ENCODE results near the gene ZNF28. TPM values are rescaled to one million over a fixed set of nuclear protein-coding genes. Genes with fewer than 3 reads are reported as not detected.
A peak's percentile ranks its signal among the peaks of the same experiment; 100 is the strongest.
"Not testable (repeated sequence)": the region's sequence is repeated elsewhere in the genome, so short reads cannot be mapped to it uniquely, and the experiment has no call there.

Gene ZNF28
- polyA plus RNA-seq (2012; rRNA removed), result 4.8 and 6.5 TPM in 2 replicates
- polyA plus RNA-seq (2012; cell fraction: cytosol; rRNA removed), result 5.8 and 6.8 TPM in 2 replicates
- 1.9 and 4.2 TPM in 2 replicates for polyA plus RNA-seq (2012; cell fraction: nucleus; rRNA removed)

DNA sequence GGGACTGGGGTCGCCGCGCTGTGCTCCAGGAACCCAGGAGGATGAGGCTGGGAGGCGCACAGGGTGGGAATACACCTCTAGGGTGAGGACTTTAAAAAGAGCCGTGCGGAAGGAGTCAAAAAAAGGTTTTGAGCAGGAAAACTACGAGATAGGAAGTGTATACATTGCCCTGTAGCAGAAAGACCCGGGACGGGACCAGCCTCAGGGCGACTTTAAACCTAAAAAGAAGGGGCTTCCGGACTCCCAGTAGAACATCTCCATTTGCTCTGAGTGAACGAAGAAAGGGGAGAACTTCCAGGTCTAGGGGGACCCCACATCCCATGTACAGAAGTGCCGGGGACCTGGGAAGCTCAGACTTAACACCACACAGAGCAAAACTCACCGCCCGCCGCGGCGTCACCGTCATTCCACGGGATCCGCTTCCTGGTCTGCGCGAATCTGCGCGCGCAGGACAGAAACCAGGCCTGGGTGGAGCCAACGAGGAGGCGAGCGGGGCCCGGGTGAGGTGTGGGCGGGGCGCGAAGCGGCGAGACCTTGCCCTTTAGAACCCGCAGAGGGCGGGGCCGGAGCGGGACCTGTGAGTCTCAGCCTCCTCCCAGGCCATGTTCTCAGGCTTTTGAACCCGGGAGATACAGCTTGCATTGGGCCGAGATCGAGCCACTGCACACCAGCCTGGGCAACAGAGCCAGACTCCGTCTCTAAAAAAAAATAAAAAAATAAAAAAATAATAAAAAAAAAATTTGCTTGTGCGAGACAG is at the start of gene ZNF28:
TSS of gene ZNF28 (minus strand) at position 430 of the 757 bp plus-strand sequence. CDS start 3,675 bp downstream, outside the sequence.
- H3K27ac ChIP-seq (ENCODE audit: low read depth in 2 of 2, low read length in 1 of 2); CTCF ChIA-PET; H4K20me1 ChIP-seq (ENCODE audit: insufficient read depth); H3K79me2 ChIP-seq (ENCODE audit: insufficient read depth); H3K4me1 ChIP-seq (ENCODE audit: control insufficient read depth in 1 of 2, insufficient read depth in 2 of 2, low read depth in 1 of 2, low read length in 1 of 2); H3K9me2 ChIP-seq; H3K9me3 ChIP-seq; H3F3A ChIP-seq (replicated peaks; ENCODE audit: insufficient read depth); H3K27me3 ChIP-seq (ENCODE audit: insufficient read depth): not testable (repeated sequence)
- TF ChIP-seq MXI1 (IDR thresholded peaks at IDR 0.05; ENCODE audit: low read depth, low read length) (peak; percentile 65), ELF1 (IDR thresholded peaks at IDR 0.05) (peak; percentile 75), NRF1 (IDR thresholded peaks at IDR 0.05; ENCODE audit: low read depth, low read length) (peak; percentile 55; the same call in 1 of the 2 replicates)
- Histone ChIP-seq H3K36me3 (replicated peaks in 1 of 2; ENCODE audit: control insufficient read depth in 1 of 2, insufficient read depth in 2 of 2, low read length in 1 of 2) (peaks cover 2 to 13% of the 10 kb centered on the region in 2 experiments), H2AFZ (ENCODE audit: low read depth) (peak within 1 kb of the TSS; percentile 86; the same call in 1 of the 2 replicates), H3K9ac (peak within 1 kb of the TSS; percentile 65), H3K4me3 (ENCODE audit: low read depth in 2 of 2, low read length in 1 of 2) (peak within 1 kb of the TSS; percentile 56 to 74), H3K4me2 (peak within 1 kb of the TSS; percentile 85)
- POLR2A ChIA-PET, result interaction anchor here (0.6 to 1.0 kb wide), 2 partner anchors 34 to 172 kb away, joined by 3 read pairs; no protein-coding TSS in a partner anchor
- peak; percentile 71 for DNase-seq
- 5% methylated on average over 18 of the region's 44 CpGs for WGBS (ENCODE audit: low lambda C conversion rate)

DNA sequence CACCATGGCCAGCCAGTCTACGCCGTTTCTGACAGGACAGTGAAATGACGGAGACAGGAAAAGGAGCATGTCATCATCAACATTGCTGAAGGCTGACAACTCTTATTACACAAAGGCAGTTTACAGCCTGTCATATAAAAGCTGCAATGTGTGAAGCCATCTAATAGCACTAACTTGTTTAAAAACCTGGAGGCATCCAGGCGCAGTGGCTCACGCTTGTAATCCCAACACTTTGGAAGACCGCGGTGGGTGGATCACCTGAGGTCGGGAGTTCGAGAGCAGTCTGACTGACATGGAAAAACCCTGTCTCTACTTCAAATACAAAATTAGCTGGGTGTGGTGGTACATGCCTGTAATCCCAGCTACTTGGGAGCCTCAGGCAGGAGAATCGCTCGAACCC is 46.6 kb upstream of the ZNF28 start:
- H3K27ac ChIP-seq (ENCODE audit: low read depth in 2 of 2, low read length in 1 of 2); H2AFZ ChIP-seq (ENCODE audit: low read depth); H4K20me1 ChIP-seq (ENCODE audit: insufficient read depth); H3K4me1 ChIP-seq (ENCODE audit: control insufficient read depth in 1 of 2, insufficient read depth in 2 of 2, low read depth in 1 of 2, low read length in 1 of 2); CTCF ChIA-PET; DNase-seq; H3K9me2 ChIP-seq; H3K9me3 ChIP-seq; H3K36me3 ChIP-seq (replicated peaks in 1 of 2; ENCODE audit: control insufficient read depth in 1 of 2, insufficient read depth in 2 of 2, low read length in 1 of 2); H3F3A ChIP-seq (replicated peaks; ENCODE audit: insufficient read depth); H3K9ac ChIP-seq; H3K27me3 ChIP-seq (ENCODE audit: insufficient read depth); H3K79me2 ChIP-seq (ENCODE audit: insufficient read depth); H3K4me2 ChIP-seq; H3K4me3 ChIP-seq (ENCODE audit: low read depth in 2 of 2, low read length in 1 of 2); POLR2A ChIA-PET: not testable (repeated sequence)
- WGBS (ENCODE audit: low lambda C conversion rate), result 89% methylated on average over 11 of the region's 11 CpGs

DNA sequence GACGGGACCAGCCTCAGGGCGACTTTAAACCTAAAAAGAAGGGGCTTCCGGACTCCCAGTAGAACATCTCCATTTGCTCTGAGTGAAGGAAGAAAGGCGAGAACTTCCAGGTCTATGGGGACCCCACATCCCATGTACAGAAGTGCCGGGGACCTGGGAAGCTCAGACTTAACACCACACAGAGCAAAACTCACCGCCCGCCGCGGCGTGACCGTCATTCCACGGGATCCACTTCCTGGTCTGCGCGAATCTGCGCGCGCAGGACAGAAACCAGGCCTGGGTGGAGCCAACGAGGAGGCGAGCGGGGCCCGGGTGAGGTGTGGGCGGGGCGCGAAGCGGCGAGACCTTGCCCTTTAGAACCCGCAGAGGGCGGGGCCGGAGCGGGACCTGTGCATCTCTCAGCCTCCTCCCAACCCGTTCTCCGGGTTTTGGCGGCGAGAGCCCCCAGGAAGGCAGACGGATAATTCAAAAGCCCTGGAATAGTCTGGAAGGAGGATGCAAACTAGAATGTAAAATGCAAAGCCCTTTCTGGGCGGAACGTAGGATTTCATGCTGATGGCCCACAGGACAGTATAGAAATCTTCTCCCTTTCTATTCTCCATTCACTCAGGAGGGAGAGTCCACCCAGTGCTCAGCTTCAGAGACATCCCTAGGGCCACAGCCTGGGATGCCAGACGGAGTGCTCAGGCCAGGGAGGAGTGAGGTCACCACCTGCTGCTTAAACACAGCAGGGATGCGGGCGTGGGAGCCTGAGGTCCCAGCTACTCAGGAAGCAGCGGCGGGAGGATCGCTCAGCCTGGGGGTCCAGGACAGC is 36.2 kb upstream of the ZNF28 start, which contains the start of gene ZNF468:
TSS of gene ZNF468 (minus strand) at position 242 of the 814 bp plus-strand sequence. CDS start 3,347 bp downstream, outside the sequence.
- Histone ChIP-seq H3K27ac (ENCODE audit: low read depth in 2 of 2, low read length in 1 of 2) (peak within 1 kb of the TSS in 1 of 2 experiments; percentile 67; a peak in 2 of 4 replicates), H3K4me2 (peak within 1 kb of the TSS; percentile 81), H2AFZ (ENCODE audit: low read depth) (peak within 1 kb of the TSS; percentile 97), H3K4me3 (ENCODE audit: low read depth in 2 of 2, low read length in 1 of 2) (peak within 1 kb of the TSS; percentile 63 to 77), H3K36me3 (replicated peaks in 1 of 2; ENCODE audit: control insufficient read depth in 1 of 2, insufficient read depth in 2 of 2, low read length in 1 of 2) (peaks cover 0 to 12% of the 10 kb centered on the region in 2 experiments), H3K9ac (peak within 1 kb of the TSS; percentile 74)
- H4K20me1 ChIP-seq (ENCODE audit: insufficient read depth); H3K4me1 ChIP-seq (ENCODE audit: control insufficient read depth in 1 of 2, insufficient read depth in 2 of 2, low read depth in 1 of 2, low read length in 1 of 2); H3K79me2 ChIP-seq (ENCODE audit: insufficient read depth); H3K9me2 ChIP-seq; H3F3A ChIP-seq (replicated peaks; ENCODE audit: insufficient read depth); H3K9me3 ChIP-seq; POLR2A ChIA-PET; H3K27me3 ChIP-seq (ENCODE audit: insufficient read depth): not testable (repeated sequence)
- DNase-seq, result peak; percentile 78
- TF ChIP-seq NRF1 (IDR thresholded peaks at IDR 0.05; ENCODE audit: low read depth, low read length) (peak; percentile 60), RAD21 (IDR thresholded peaks at IDR 0.05; ENCODE audit: low read length) (0 out of 2 replicates have a peak, but pooled peaks have one; percentile 5), MXI1 (IDR thresholded peaks at IDR 0.05; ENCODE audit: low read depth, low read length) (peak; percentile 72), POLR2AphosphoS5 (IDR thresholded peaks at IDR 0.05; ENCODE audit: low read depth, low read length) (peak; percentile 81), ELF1 (IDR thresholded peaks at IDR 0.05) (peak; percentile 89)
- TF ChIP-seq, protein P1, sequence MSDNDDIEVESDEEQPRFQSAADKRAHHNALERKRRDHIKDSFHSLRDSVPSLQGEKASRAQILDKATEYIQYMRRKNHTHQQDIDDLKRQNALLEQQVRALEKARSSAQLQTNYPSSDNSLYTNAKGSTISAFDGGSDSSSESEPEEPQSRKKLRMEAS (IDR thresholded peaks at IDR 0.05; ENCODE audit: low read depth), result peak; percentile 52; the same call in 1 of the 2 replicates
- TF ChIP-seq, protein P2, sequence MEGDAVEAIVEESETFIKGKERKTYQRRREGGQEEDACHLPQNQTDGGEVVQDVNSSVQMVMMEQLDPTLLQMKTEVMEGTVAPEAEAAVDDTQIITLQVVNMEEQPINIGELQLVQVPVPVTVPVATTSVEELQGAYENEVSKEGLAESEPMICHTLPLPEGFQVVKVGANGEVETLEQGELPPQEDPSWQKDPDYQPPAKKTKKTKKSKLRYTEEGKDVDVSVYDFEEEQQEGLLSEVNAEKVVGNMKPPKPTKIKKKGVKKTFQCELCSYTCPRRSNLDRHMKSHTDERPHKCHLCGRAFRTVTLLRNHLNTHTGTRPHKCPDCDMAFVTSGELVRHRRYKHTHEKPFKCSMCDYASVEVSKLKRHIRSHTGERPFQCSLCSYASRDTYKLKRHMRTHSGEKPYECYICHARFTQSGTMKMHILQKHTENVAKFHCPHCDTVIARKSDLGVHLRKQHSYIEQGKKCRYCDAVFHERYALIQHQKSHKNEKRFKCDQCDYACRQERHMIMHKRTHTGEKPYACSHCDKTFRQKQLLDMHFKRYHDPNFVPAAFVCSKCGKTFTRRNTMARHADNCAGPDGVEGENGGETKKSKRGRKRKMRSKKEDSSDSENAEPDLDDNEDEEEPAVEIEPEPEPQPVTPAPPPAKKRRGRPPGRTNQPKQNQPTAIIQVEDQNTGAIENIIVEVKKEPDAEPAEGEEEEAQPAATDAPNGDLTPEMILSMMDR (IDR thresholded peaks at IDR 0.05), result peak; percentile 26
- whole genome bisulfite sequencing (ENCODE audit: low lambda C conversion rate), result 9% methylated on average over 27 of the region's 43 CpGs
- CTCF ChIA-PET, result interaction anchor here (0.6 kb wide), 1 partner anchor 124 kb away, joined by 4 read pairs; no protein-coding TSS in a partner anchor

DNA sequence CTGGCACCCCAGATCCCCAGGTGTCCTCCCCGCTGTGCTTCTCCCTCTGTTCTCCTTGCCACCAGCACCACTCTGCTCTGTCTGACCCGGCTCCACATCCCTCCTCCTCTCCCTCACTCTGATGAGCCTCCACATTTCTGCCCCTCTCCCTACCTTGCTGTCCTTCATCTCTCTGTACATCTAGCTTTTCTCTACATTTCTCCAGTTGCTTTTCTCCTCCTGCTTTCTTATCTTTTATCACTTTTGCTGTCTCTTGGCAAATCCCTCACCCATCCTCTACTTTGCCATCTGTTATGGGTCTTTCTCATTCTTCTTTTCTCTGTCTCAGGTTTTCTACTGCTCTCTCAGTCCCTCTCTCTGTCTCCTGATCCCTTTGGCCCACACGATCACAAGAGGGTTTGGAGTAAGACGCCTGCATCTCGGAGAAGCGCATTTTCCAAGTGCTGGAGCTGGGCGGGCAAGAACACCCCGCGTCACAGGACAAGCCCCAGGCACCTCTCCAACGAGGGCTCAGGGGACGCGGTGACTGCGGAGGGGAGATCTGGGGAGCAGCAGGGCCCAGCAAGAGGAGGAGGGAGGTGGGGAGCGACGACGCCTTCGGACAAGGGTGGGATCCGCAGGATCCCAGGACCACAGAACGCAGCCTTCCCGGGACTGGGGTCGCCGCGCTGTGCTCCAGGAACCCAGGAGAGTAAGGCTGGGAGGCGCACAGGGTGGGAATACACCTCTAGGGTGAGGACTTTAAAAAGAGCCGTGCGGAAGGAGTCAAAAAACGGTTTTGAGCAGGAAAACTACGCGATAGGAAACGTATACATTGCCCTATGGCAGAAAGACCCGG is 35.3 kb upstream of the ZNF28 start:
- POLR2A ChIA-PET; H4K20me1 ChIP-seq (ENCODE audit: insufficient read depth); H3K9me2 ChIP-seq; H3K9me3 ChIP-seq; H3K27me3 ChIP-seq (ENCODE audit: insufficient read depth); H3K79me2 ChIP-seq (ENCODE audit: insufficient read depth); H3F3A ChIP-seq (replicated peaks; ENCODE audit: insufficient read depth); CTCF ChIA-PET; H3K27ac ChIP-seq (ENCODE audit: low read depth in 2 of 2, low read length in 1 of 2); H3K4me1 ChIP-seq (ENCODE audit: control insufficient read depth in 1 of 2, insufficient read depth in 2 of 2, low read depth in 1 of 2, low read length in 1 of 2): not testable (repeated sequence)
- 8% methylated on average over 22 of the region's 31 CpGs for WGBS (ENCODE audit: low lambda C conversion rate)
- Histone ChIP-seq H3K36me3 (replicated peaks in 1 of 2; ENCODE audit: control insufficient read depth in 1 of 2, insufficient read depth in 2 of 2, low read length in 1 of 2) (peaks cover 0 to 19% of the 10 kb centered on the region in 2 experiments), H3K4me2 (peak overlapping the region; percentile 81), H3K9ac (peak overlapping the region; percentile 74), H2AFZ (ENCODE audit: low read depth) (peak overlapping the region; percentile 91; the same call in 1 of the 2 replicates), H3K4me3 (ENCODE audit: low read depth in 2 of 2, low read length in 1 of 2) (peak overlapping the region; percentile 63 to 77)
- peak; percentile 30 for DNase-seq

Data from SK-N-SH (cell line).